Fibroblast of the aortic adventitia (primary cell): ENCODE data around the gene LUC7L. TPM values are rescaled to one million over a fixed set of nuclear protein-coding genes. Genes with fewer than 3 reads are reported as not detected.
"Not testable (repeated sequence)": the region's sequence is repeated elsewhere in the genome, so short reads cannot be mapped to it uniquely, and the experiment has no call there.

Experiments used
- DNase-seq: peaks from one replicate; pipeline ENCODE4 v3.0.0-alpha.2; 2010; ENCODE audit warnings: low read depth
- H3K4me3 ChIP-seq: 2 replicates; pipeline ENCODE4 v1.5.1; 2011; ENCODE audit warnings: low read depth, mild to moderate bottlenecking, control low read depth, low read length, moderate library complexity
- total RNA-seq: library from RNA; depleted of rRNA; stranded (reverse); fragments of >200 nt; gene quantifications from 2 replicates; pipeline ENCODE4 v1.2.3, GENCODE V29; 2012; ENCODE audit warnings: low replicate concordance
- TF ChIP-seq, protein P1 (sequence below): IDR thresholded peaks from 2 replicates; pipeline ENCODE4 v1.5.1; 2011; ENCODE audit warnings: mild to moderate bottlenecking, low read length, control low read depth, inconsistent platforms; ENCODE audit not compliant: insufficient read depth

The LUC7L gene
- total RNA-seq, 1 donor = 37.0 TPM

DNA sequence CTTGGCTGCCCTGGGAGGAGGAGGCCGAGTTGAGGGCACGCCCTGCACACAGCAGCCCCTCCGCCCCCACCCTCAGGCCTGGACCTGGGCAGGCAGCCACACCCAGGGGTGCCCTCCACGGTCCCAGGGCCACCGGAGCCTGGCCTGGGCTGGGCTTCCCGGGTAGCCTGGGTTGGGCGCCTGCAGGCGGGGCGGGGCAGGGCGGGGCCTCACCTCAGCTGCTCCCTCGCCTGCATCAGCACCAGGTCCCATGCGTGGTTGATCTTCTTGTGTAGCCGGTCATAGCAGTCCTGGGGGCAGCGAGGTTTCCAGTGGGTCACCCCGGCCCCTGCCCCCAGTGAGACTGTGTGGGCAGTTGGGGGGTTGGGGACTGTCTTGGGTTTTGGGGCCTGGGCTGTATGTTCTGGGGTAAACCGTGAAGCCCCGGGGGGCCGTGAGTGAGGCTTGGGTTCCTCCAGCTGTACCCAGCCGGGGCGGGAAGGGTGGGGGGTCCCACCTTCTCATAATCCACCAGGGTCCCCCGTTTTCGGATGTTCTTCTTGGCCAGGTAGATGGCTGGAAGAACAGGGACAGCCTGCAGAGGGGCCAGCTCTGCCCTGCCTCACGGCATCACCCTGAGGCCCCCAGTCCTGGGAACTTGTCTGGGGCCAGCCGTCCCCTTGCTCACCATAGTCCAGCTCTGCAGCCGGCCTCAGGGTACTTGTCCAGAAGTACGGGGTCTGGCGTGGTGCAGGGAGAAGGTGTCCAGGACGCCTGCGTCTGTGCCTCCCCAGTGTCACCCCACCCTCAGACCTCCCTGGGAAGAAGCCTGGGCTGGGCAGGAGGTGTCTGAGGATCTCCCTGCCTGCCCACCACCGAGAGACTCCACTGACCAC lies 44.5 kb upstream of the LUC7L start:
- no peak overlapping the region for H3K4me3 ChIP-seq
- no peak for DNase-seq
- TF ChIP-seq, protein P1, sequence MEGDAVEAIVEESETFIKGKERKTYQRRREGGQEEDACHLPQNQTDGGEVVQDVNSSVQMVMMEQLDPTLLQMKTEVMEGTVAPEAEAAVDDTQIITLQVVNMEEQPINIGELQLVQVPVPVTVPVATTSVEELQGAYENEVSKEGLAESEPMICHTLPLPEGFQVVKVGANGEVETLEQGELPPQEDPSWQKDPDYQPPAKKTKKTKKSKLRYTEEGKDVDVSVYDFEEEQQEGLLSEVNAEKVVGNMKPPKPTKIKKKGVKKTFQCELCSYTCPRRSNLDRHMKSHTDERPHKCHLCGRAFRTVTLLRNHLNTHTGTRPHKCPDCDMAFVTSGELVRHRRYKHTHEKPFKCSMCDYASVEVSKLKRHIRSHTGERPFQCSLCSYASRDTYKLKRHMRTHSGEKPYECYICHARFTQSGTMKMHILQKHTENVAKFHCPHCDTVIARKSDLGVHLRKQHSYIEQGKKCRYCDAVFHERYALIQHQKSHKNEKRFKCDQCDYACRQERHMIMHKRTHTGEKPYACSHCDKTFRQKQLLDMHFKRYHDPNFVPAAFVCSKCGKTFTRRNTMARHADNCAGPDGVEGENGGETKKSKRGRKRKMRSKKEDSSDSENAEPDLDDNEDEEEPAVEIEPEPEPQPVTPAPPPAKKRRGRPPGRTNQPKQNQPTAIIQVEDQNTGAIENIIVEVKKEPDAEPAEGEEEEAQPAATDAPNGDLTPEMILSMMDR = no peak

DNA sequence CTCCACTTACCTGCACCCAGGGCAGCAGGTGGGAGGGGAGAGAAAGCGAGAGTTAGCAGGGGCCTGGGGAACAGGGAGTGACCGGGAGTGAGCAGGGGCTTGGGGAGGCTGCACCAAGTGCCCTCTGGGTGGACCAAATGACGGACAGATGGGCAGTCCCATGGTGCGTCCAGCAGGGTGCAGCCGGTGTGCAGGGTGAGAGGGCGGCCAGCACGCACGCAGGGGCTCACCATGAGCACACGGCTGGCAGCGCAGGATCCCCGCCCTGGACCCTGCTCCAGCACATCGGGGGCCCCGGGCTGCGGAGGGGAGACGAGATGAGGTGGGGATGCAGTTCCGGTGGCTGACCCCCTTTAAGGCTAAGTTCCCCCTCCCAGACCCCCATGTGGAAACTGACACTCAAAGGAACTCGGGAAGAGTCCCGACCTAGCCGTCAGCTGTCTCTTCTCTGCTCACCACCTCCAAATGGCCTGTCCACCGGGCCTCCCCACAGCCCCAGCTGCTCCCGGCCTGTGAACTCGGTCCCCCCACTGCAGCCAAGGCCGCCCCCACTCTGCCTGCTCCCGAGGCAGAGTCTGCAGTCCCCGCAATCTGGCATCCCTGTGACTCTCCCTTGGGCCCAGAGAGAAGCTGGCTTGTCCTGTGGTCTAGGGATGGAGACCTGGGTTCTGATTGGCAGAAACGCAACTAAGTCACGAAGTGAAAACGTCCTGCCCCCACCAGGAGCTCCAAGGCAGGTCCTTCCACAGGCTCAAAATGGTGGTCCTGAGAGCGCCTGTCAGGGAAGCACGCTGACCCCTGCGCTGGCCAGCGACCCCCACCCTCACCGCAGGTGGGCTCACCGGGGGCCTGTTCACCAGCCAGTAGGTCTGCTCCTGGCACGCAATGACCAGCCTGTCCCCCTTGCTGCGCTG lies 43.6 kb upstream of the LUC7L start:
- TF ChIP-seq, protein P1 = no peak
- DNase-seq = no peak
- no peak overlapping the region for H3K4me3 ChIP-seq

DNA sequence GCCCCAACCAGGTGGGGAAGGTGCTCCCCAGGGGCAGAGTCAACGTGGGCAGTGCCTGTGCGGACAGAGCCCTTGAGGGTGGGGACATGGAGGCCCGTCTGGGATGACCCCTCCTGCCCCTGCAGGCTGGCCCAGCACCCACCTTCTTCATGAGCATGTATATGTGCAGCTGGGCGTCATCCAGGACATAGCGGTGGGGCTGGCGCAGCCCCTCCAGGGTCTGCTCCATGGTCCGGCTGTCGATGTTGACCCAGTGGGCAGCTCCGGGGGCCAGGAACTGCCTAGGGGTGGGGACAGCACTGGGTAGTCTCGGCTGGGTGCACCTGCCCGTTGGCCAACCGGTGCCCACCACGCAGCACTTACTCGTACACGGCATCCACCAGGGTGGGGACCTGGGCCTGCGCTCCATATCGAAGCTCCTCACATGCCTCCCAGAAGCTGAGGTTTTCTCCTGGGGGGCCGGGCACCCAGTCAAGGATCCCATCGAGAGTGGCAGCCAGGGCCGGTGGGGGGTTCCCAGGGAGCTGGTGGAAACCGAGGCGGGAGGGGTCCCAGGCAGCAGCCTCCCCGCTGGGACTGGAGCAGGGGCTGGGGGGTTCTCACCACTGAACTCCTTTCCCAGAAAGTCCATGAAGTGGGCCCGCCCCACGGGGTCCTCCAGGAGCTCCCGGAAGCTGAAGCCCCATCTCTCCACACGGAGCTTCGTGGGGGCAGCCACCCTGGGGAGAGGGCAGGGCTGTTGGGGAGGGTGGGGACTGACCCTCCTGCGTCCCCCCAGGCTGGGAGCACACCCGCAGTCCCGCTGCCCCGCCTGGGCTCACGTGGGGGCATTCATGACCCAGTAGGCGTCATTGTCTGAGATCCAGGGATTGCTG lies 41.4 kb upstream of the LUC7L start:
- DNase-seq = no peak
- TF ChIP-seq, protein P1 = no peak
- H3K4me3 ChIP-seq = no peak overlapping the region

DNA sequence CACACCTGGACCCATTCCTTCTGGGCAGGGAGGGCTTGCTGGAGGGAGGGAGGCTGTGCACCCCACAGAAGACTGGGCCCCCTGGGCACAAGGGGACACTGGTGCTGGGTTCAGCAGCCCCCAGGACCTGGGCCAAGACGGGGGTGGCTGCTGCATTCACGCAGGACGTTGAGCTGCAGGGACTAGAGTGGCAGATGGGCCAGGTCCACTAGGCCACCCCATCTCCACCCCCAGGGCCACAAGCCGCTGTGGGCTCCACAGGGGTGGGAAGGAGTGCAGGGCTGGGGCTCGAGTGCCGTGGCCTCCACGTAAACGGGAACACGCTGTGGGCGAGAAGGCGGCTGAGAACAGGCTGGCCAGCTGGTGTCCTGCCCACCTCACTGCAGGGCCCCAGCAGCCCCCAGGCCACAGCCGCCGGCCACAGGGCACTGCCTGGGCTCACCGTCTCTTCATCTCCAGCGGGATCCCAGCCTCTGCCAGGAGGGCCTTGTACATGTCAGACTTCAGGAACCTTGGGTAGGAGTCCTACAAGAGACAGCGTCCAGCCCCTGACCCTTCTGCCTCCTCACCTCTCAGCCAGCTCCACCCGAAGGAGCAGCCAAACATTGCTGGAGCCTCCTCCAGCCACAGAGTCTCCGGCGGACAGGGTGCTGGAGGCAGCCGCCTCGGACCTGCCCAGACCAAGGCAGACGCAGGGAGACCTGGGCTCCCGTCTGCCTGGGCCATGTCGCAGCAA lies 40.0 kb upstream of the LUC7L start:
- TF ChIP-seq, protein P1 = no peak
- H3K4me3 ChIP-seq = no peak overlapping the region
- no peak for DNase-seq

DNA sequence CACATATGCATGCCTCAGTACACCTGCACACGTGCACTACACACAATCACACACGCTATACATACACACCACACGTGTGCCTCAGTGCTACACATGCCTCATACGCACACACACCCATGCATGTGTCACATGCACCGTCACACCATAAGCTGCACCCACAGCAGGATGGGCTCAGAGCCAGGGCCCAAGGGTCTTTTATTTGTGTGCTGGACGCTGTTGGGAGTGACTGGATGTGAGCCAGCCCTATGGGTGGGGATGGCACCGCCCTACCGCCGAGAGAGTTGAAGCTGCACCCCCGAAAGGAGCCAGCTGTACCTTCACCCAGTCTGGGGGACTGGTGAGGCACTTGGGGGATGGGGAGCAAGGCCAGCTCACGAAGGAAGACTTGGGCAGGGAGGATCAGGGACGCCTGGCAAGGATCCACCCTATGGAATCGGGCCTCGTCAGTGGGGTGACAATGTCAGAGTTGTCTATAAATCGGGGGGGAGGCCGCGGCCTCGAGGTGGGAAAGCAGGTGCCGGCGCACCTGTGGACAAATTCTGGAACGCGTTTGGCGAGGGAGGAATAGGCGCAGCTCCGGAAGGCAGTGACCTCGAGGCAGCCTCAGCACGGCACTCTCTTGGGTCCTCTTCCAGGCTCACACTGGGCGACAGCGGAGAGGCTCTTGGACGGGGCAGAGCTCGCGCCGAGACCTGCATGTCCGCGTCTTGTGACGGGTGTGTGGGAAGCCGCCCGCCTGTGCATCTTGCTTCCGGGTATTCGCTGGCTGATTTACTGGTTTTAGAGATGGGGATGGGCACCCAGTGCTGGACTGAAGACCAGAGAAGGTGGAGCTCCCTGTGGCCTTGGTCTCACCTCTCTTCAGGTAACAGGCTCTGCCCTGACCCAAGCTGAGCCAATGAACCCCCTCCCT lies 39.1 kb upstream of the LUC7L start:
- TF ChIP-seq, protein P1 = no peak
- DNase-seq = no peak
- H3K4me3 ChIP-seq = no peak overlapping the region

DNA sequence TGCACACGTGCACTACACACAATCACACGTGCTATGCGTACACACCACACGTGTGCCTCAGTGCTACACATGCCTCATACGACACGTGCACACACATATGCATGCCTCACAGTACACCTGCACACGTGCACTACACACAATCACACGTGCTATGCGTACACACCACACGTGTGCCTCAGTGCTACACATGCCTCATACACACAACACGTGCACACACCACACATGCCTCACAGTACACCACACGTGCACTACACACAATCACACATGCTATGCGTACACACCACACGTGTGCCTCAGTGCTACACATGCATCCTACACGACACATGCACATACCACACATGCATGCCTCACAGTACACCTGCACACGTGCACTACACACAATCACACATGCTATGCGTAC lies 38.3 kb upstream of the LUC7L start:
- not testable (repeated sequence) for DNase-seq

More for the DNA sequence above, 38.3 kb upstream of the LUC7L start:
- not testable (repeated sequence) for H3K4me3 ChIP-seq
